Lower leg skin (tissue), 3 donors: Measurements from ENCODE around the gene METRN.

Source experiments
- POLR2A ChIP-seq, 2 donors: fragments of 450-650 bp; IDR thresholded peaks; one replicate each; pipeline ENCODE4 v1.6.1; 2016 to 2017; ENCODE audit warnings: antibody characterized with exemption in 2 of 2, mild to moderate bottlenecking in 1 of 2, moderate library complexity in 1 of 2
- TF ChIP-seq, protein P1 (sequence below), 3 donors: fragments of 450-650 bp; IDR thresholded peaks; one replicate each; pipeline ENCODE4 v1.5.1; 2016; ENCODE audit warnings: antibody characterized with exemption in 3 of 3, mild to moderate bottlenecking in 3 of 3, moderate library complexity in 2 of 3

DNA sequence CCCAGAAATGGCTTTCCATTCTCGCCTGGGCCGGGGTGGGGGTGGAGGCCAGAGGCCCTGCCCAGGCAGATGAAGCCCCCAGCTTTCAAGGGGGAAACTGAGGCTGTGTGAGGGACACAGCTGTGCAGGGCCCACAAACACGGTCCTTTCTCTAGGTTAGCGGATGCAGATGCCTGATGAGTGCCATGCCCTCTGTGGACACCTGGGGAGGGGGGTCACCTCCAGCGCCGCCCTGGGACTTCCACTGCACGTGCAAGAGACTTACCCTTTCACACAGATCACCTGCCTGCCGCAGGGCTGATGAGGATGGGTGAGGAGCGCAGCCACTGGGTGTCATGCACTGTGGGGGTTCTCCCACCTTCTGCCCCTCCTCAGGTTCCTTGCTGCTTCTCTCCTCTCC lies 3.5 kb downstream of the METRN start:
- TF ChIP-seq, protein P1, sequence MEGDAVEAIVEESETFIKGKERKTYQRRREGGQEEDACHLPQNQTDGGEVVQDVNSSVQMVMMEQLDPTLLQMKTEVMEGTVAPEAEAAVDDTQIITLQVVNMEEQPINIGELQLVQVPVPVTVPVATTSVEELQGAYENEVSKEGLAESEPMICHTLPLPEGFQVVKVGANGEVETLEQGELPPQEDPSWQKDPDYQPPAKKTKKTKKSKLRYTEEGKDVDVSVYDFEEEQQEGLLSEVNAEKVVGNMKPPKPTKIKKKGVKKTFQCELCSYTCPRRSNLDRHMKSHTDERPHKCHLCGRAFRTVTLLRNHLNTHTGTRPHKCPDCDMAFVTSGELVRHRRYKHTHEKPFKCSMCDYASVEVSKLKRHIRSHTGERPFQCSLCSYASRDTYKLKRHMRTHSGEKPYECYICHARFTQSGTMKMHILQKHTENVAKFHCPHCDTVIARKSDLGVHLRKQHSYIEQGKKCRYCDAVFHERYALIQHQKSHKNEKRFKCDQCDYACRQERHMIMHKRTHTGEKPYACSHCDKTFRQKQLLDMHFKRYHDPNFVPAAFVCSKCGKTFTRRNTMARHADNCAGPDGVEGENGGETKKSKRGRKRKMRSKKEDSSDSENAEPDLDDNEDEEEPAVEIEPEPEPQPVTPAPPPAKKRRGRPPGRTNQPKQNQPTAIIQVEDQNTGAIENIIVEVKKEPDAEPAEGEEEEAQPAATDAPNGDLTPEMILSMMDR (IDR thresholded peaks at IDR 0.05): no peak
- no peak for TF ChIP-seq POLR2A (IDR thresholded peaks at IDR 0.05)
